HG02870 (cell line): ENCODE results near the gene JDP2.
"Not testable (repeated sequence)": the region's sequence is repeated elsewhere in the genome, so short reads cannot be mapped to it uniquely, and the experiment has no call there.

ENCODE experiments used
- ATAC-seq: cut with Tn5 transposase; IDR thresholded peaks from one replicate; pipeline ENCODE4 v1.9.1; 2021; ENCODE audit warnings: mild to moderate bottlenecking, moderate library complexity; ENCODE audit not compliant: unreplicated experiment

JDP2 gene

DNA sequence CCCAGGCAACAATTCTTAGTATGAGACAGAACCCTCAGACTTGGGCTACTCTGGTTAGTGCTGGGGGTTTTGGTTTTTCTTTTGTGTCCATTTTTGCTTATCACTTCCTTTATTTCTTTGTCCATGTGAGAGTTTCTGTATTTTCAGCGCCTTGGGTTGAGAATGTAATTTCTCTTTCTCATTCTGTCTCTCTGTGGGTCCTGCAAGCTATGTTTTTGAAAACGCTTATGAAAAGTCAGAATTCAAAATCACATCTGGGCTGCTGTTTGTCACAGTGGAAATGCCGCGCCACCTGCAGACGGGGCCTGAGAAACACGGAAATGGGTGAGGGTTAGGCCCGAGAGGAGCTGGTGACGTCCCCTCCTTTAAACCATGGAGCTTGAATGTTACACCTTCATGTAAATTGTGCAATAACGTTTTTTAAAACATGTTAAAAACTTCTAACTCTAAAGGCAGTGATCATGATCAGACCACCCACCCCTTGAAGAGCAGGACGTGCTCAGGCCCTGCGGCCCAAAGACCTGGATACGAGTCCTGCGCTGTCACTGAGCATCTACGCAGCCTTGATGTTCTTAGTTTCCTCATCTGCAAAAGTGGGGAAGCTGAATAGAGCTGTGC is 26.1 kb downstream of the JDP2 start:
- ATAC-seq = peak; percentile 52

- no peak for ATAC-seq
These were observed 27.2 kb downstream of the JDP2 start for GRCh38 chr14:75454963-75455546.

GRCh38 chr14:75456069-75456996 is 28.5 kb downstream of the JDP2 start:
- ATAC-seq = no peak

DNA sequence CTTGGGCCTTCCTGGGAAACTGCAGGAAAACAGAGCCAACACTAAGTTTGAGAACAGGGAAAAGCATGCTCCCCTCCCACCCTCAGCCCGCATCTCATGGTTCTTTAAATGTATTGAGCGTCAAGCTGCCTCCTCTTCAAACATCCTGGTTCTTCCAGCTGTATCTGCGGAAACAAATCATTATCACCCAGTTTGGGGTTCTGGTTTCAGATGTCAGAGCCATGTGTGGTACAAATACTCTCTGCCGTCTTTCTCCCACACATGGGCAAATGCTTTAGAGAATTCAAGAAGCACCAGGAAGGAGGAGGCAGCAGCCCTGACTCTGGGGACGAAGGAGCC is 29.1 kb downstream of the JDP2 start:
- no peak for ATAC-seq

GRCh38 chr14:75457648-75458165 is 29.9 kb downstream of the JDP2 start:
- ATAC-seq = no peak

DNA sequence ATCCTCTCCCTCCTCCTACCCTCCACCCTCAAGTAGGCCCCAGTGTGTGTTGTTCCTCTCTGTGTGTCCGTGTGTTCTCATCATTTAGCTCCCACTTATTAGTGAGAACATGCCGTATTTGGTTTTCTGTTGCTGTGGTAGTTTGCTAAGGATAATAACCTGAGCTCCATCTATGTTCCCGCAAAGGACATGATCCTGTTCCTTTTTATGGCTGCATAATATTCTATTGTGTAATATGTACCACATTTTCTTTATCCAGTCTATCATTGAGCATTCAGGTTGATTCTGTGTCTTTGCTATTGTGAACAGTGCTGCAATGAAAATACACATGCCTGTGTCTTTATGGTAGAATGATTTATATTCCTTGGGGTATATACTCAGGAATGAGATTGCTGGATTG is 30.5 kb downstream of the JDP2 start:
- no peak for ATAC-seq

GRCh38 chr14:75459099-75459741 is 31.4 kb downstream of the JDP2 start:
- no peak for ATAC-seq

GRCh38 chr14:75459791-75460190 is 32.0 kb downstream of the JDP2 start:
- ATAC-seq = no peak

DNA sequence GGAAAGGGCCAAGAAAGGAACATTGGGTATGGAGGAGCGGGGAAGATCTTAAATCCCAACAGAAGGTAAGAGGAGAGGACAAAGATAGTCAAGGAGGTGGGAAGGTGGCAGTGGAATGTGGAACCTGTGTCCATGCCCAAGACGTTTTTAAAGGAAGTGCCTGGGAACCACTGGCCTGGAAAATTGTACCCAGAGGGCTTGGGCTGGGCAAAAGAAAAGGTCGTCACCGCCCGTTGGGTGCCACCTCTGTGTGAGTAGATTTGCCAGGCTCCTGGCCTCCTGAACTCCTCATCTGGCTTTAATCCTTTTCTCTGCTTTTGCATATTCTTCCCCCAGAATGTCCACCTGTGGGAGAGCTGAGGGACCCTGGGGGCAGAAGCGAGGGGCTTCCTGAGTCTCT is 32.6 kb downstream of the JDP2 start:
- ATAC-seq = no peak

DNA sequence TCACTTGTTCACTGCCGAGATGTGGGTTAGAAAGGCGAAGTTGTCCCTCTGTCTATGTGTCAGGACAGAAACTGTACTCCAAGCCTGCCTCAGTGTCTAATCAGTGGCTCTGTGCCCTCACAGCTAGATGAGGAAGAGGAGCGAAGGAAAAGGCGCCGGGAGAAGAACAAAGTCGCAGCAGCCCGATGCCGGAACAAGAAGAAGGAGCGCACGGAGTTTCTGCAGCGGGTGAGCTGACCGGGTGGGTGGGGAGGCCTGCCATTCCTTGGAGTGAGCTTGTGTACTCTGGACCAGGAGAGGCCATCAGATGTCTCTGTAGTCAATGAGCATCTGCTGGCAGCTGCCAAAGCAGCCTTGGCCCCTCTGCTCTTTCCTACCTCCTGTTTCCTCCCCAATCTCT is 33.5 kb downstream of the JDP2 start:
- ATAC-seq = no peak

- no peak for ATAC-seq
These were observed 34.0 kb downstream of the JDP2 start for GRCh38 chr14:75461755-75462349.

GRCh38 chr14:75464626-75465025 is 36.8 kb downstream of the JDP2 start:
- ATAC-seq = no peak

DNA sequence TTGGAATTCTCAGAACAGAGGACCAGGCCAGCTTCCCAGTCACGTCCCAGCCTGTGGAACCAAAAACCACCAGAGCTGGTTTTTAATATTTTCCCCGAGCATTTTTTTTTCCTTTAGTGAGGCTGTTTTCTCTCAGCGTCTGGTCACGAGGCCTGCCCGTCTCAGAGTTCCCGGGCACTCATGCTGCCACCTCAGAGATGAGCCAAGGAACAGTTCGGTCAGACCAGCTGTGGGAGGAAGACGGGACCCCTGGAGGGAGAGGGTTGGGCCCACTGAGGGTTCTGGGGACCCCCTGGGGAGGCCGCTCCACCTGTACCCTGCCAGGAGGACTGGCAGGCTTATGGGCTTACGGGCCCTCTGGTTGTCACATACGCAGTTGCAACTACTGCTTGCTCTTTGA is 39.9 kb downstream of the JDP2 start:
- no peak for ATAC-seq

DNA sequence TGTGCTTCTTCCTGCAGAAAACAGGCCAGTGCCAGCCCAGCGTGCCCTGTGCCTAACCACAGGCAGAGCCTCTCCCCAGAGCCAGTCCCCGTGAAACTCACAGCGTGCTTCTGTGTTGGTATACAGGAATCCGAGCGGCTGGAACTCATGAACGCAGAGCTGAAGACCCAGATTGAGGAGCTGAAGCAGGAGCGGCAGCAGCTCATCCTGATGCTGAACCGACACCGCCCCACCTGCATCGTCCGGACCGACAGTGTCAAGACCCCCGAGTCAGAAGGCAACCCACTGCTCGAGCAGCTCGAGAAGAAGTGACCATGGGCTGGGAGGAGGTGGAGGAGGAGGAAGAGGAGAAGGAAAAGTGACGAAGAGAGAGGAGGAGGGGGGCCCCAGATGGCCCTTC is 41.3 kb downstream of the JDP2 start:
- ATAC-seq = no peak

GRCh38 chr14:75469606-75470237 is 41.9 kb downstream of the JDP2 start:
- ATAC-seq = no peak

DNA sequence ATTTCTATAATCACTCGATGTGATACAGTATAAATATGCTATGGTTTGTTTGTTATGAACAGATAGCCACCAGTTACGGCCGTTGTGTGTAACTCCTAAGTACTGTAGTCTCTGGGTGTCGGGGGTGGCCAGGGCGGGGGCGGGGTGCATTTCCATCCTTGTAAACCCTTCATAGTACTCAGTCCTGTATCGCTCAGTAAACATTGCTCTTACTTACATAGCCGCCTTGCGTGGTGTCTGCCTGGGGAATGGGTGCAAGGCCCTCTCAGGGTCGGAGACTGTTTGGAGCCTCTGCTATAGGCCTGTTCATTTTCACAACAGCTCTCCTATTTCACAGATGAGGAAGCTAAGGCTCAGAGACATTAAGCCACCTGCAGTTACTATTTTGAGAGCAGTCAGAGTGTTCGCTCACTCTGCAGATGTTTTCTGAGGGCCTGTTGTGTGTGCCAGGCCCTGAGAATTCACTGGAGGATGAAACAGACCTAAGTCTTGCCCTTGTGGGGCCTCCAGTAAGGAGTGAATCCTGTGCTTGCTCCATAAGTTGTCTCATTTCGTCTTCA is 42.5 kb downstream of the JDP2 start:
- ATAC-seq = no peak

GRCh38 chr14:75471059-75471458 is 43.2 kb downstream of the JDP2 start:
- no peak for ATAC-seq

DNA sequence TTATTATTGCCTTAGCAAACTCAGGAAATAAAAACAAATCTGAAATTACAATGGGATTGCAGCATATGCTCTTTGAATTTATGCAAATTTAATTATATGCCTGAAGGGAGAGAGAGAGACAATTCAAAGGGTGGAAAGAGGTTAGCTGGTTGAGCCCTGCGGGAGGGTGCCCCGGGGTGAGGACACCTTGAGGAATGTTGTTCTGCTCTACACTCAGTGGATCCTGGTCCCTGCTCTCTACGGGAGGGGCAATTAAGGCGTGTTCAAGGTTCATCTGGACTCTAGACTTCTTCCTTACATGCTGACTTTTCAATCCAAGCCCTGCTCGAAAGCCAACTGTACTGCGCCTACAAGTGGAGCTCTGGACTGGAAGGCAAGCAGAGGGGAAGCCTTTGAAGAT is 46.3 kb downstream of the JDP2 start:
- not testable (repeated sequence) for ATAC-seq

- no peak for ATAC-seq
These were observed 48.6 kb downstream of the JDP2 start for GRCh38 chr14:75476274-75476995.

DNA sequence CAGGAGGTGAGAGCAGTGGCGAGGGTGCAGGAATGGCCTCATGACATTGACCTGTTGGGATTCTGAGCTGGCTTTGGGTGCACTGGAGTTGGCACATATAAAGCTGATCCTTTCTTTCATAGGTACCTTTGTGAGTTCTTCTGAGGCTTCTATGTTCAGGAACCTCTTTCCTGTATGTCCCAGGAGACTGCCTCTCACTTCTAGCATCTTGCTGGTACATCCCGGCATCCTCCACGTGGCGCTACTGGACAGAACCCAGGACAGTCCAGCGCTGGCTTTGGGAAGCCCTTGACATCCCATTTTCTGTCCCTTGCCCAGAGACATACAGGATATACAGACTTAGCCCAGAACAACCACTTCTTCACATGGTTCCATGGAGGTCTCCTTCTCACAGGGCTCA is 50.1 kb downstream of the JDP2 start:
- no peak for ATAC-seq
